ENCODE data around the gene PRSS48.
"Not testable (repeated sequence)": the region's sequence is repeated elsewhere in the genome, so short reads cannot be mapped to it uniquely, and the experiment has no call there.

PRSS48 gene

DNA sequence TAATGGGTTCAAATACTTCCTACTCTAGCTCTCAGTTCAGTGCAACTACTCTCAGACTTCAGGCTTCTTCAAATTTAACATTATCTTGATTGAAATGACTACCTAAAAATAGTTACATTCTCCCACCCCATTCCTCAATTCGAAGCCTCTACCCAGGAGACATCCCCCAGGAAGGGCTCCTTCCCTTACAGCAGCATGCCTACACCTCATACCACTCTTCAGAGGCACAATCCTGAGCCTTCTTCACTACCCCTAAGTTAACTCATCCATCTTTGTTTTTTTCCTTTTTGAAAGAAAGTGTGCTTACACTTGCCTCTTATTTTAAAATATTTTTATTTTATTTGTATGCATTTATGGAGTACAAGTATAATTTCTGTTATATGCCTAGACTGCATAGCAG is 17.2 kb upstream of the PRSS48 start:
- no peak overlapping the region for H3K27ac ChIP-seq (ENCODE audit: low read depth, low read length)
- no peaks in the 10 kb centered on the region for H3K4me1 ChIP-seq (ENCODE audit: control insufficient read depth in 1 of 2, insufficient read depth in 2 of 2, low read length in 2 of 2)
- H3K36me3 ChIP-seq (ENCODE audit: control insufficient read depth in 1 of 2, insufficient read depth in 2 of 2, low read length in 2 of 2) = peaks cover 0 to 4% of the 10 kb centered on the region in 2 donors

DNA sequence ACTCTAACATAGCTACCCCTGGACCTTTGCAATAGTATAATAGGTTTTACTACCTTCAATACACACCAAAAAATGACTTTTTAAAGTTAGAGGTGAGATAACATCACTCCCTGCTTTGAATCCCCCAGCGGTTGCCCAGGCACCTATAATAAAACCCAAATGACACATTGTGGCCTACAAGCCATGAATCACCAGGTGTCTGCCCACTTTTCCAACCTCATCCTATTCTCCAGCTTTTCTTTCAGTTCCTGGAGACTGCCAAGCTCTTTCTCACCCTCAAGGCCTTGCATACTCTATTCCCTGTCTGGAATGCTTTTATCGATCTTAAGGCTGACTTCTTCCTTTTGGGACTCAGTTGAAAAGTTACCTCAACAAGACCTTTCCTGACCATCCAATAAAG is 16.4 kb upstream of the PRSS48 start:
- Histone ChIP-seq H3K9ac (ENCODE audit: low read depth in 1 of 2, low read length in 2 of 2) (no peak overlapping the region), H3K36me3 (ENCODE audit: control insufficient read depth in 1 of 2, insufficient read depth in 2 of 2, low read length in 2 of 2) (peaks cover 0 to 4% of the 10 kb centered on the region in 2 donors), H3K27me3 (ENCODE audit: control insufficient read depth in 1 of 2, insufficient read depth in 2 of 2, low read length in 2 of 2) (no peaks in the 10 kb centered on the region), H3K4me3 (ENCODE audit: low read depth in 1 of 2, low read length in 2 of 2) (no peak overlapping the region), H3K9me3 (ENCODE audit: control insufficient read depth in 1 of 2, low read length in 2 of 2) (no peaks in the 10 kb centered on the region), H3K4me1 (ENCODE audit: control insufficient read depth in 1 of 2, insufficient read depth in 2 of 2, low read length in 2 of 2) (no peaks in the 10 kb centered on the region), H3K27ac (ENCODE audit: low read depth, low read length) (no peak overlapping the region)

More for the DNA sequence above, 17.2 kb upstream of the PRSS48 start:
- no peaks in the 10 kb centered on the region for H3K27me3 ChIP-seq (ENCODE audit: control insufficient read depth in 1 of 2, insufficient read depth in 2 of 2, low read length in 2 of 2)
- no peaks in the 10 kb centered on the region for H3K9me3 ChIP-seq (ENCODE audit: control insufficient read depth in 1 of 2, low read length in 2 of 2)
- H3K9ac ChIP-seq (ENCODE audit: low read depth in 1 of 2, low read length in 2 of 2) = no peak overlapping the region
- no peak overlapping the region for H3K4me3 ChIP-seq (ENCODE audit: low read depth in 1 of 2, low read length in 2 of 2)

DNA sequence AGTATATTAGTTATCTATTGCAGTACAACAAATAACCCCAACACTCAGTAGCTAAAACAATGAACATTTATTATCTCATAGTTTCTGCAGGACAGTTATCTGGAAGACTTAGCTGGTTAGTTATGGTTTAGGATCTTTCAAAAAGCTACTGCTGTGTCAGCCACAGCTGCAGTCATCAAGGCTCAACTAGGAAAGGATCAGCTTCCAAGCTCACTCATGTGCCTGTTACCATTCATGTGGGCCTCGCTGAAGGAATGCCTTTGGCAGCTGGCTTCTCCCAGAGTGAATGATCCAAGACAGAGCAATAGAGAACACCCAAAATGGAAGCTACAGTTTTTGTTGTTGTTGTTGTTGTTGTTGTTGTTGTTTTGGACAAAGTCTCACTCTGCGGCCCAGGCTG is 13.5 kb upstream of the PRSS48 start:
- no peak overlapping the region for H3K9ac ChIP-seq (ENCODE audit: low read depth in 1 of 2, low read length in 2 of 2)
- H3K27me3 ChIP-seq (ENCODE audit: control insufficient read depth in 1 of 2, insufficient read depth in 2 of 2, low read length in 2 of 2) = no peaks in the 10 kb centered on the region
- H3K9me3 ChIP-seq (ENCODE audit: control insufficient read depth in 1 of 2, low read length in 2 of 2) = no peaks in the 10 kb centered on the region
- H3K4me1 ChIP-seq (ENCODE audit: control insufficient read depth in 1 of 2, insufficient read depth in 2 of 2, low read length in 2 of 2) = peaks cover 4 to 7% of the 10 kb centered on the region in 2 donors
- H3K4me3 ChIP-seq (ENCODE audit: low read depth in 1 of 2, low read length in 2 of 2) = no peak overlapping the region
- peaks cover 0 to 4% of the 10 kb centered on the region in 2 donors for H3K36me3 ChIP-seq (ENCODE audit: control insufficient read depth in 1 of 2, insufficient read depth in 2 of 2, low read length in 2 of 2)
- H3K27ac ChIP-seq (ENCODE audit: low read depth, low read length) = no peak overlapping the region

DNA sequence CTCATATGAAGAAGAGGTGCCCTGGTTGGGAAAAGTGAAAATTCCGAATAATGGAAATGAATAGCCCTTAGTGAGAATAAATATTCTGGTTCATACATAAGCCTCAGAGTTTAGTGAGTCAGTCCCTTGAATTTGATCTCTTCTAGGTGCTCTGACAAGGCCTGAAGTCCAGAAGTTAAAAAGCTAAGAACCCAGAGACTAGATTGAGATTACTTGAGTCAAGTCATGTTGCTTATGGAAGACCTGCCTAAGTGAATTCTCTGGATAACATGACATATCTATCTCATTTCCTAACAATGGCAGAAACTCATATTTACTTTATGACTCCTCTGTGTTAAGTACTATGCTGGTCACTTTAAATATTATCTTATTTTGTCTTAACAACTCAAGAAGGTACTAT is 10.5 kb upstream of the PRSS48 start:
- Histone ChIP-seq H3K27me3 (ENCODE audit: control insufficient read depth in 1 of 2, insufficient read depth in 2 of 2, low read length in 2 of 2) (no peaks in the 10 kb centered on the region), H3K27ac (ENCODE audit: low read depth, low read length) (no peak overlapping the region), H3K36me3 (ENCODE audit: control insufficient read depth in 1 of 2, insufficient read depth in 2 of 2, low read length in 2 of 2) (no peaks in the 10 kb centered on the region), H3K4me1 (ENCODE audit: control insufficient read depth in 1 of 2, insufficient read depth in 2 of 2, low read length in 2 of 2) (peaks cover 4 to 7% of the 10 kb centered on the region in 2 donors), H3K9me3 (ENCODE audit: control insufficient read depth in 1 of 2, low read length in 2 of 2) (no peaks in the 10 kb centered on the region), H3K4me3 (ENCODE audit: low read depth in 1 of 2, low read length in 2 of 2) (no peak overlapping the region), H3K9ac (ENCODE audit: low read depth in 1 of 2, low read length in 2 of 2) (no peak overlapping the region)

GRCh38 chr4:151267104-151267503 is 9.9 kb upstream of the PRSS48 start:
- no peak overlapping the region for H3K9ac ChIP-seq (ENCODE audit: low read depth in 1 of 2, low read length in 2 of 2)
- H3K27me3 ChIP-seq (ENCODE audit: control insufficient read depth in 1 of 2, insufficient read depth in 2 of 2, low read length in 2 of 2) = no peaks in the 10 kb centered on the region
- H3K36me3 ChIP-seq (ENCODE audit: control insufficient read depth in 1 of 2, insufficient read depth in 2 of 2, low read length in 2 of 2) = no peaks in the 10 kb centered on the region
- H3K4me1 ChIP-seq (ENCODE audit: control insufficient read depth in 1 of 2, insufficient read depth in 2 of 2, low read length in 2 of 2) = peaks cover 4 to 8% of the 10 kb centered on the region in 2 donors
- H3K9me3 ChIP-seq (ENCODE audit: control insufficient read depth in 1 of 2, low read length in 2 of 2) = no peaks in the 10 kb centered on the region
- no peak overlapping the region for H3K4me3 ChIP-seq (ENCODE audit: low read depth in 1 of 2, low read length in 2 of 2)
- H3K27ac ChIP-seq (ENCODE audit: low read depth, low read length) = no peak overlapping the region

DNA sequence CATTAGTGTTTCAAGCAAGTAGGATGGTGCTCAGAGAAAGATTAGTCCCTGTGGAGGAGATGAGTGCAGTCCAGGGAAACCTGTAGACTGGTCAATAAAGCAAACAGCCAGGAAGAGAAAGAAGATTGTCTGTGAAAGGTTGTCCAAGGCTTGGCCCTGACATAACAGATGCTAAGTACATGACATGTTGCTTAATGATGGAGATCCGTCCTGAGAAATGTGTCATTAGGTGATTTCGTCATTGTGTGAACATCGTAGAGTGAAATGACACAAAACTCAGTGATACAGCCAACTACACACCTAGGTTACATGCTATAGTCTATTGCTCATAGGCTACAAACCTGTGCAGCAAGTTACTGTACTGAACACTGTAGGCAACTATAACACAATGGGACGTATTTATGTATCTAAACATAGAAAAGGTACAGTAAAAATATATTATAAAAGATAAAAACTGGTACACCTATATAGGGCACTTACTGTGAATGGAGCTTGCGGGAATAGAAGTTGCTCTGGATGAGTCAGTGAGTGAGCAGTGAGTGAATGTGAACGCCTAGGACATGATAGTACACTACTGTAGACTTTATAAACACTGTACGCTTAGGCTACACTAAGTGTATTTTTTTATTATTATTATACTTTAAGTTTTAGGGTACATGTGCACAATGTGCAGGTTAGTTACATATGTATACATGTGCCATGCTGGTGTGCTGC is 9.0 kb upstream of the PRSS48 start:
- Histone ChIP-seq H3K4me1 (ENCODE audit: control insufficient read depth in 1 of 2, insufficient read depth in 2 of 2, low read length in 2 of 2) (peaks cover 4 to 16% of the 10 kb centered on the region in 2 donors), H3K36me3 (ENCODE audit: control insufficient read depth in 1 of 2, insufficient read depth in 2 of 2, low read length in 2 of 2) (no peaks in the 10 kb centered on the region), H3K27me3 (ENCODE audit: control insufficient read depth in 1 of 2, insufficient read depth in 2 of 2, low read length in 2 of 2) (no peaks in the 10 kb centered on the region), H3K9me3 (ENCODE audit: control insufficient read depth in 1 of 2, low read length in 2 of 2) (no peaks in the 10 kb centered on the region), H3K9ac (ENCODE audit: low read depth in 1 of 2, low read length in 2 of 2) (no peak overlapping the region), H3K27ac (ENCODE audit: low read depth, low read length) (no peak overlapping the region), H3K4me3 (ENCODE audit: low read depth in 1 of 2, low read length in 2 of 2) (no peak overlapping the region)

GRCh38 chr4:151268905-151269304 is 8.1 kb upstream of the PRSS48 start:
- H3K9ac ChIP-seq (ENCODE audit: low read depth in 1 of 2, low read length in 2 of 2); H3K9me3 ChIP-seq (ENCODE audit: control insufficient read depth in 1 of 2, low read length in 2 of 2); H3K27ac ChIP-seq (ENCODE audit: low read depth, low read length); H3K4me3 ChIP-seq (ENCODE audit: low read depth in 1 of 2, low read length in 2 of 2); H3K27me3 ChIP-seq (ENCODE audit: control insufficient read depth in 1 of 2, insufficient read depth in 2 of 2, low read length in 2 of 2); H3K36me3 ChIP-seq (ENCODE audit: control insufficient read depth in 1 of 2, insufficient read depth in 2 of 2, low read length in 2 of 2): not testable (repeated sequence)
- peaks cover 4 to 18% of the 10 kb centered on the region in 2 donors for H3K4me1 ChIP-seq (ENCODE audit: control insufficient read depth in 1 of 2, insufficient read depth in 2 of 2, low read length in 2 of 2)

- Histone ChIP-seq H3K36me3 (ENCODE audit: control insufficient read depth in 1 of 2, insufficient read depth in 2 of 2, low read length in 2 of 2) (no peaks in the 10 kb centered on the region), H3K27me3 (ENCODE audit: control insufficient read depth in 1 of 2, insufficient read depth in 2 of 2, low read length in 2 of 2) (no peaks in the 10 kb centered on the region), H3K9me3 (ENCODE audit: control insufficient read depth in 1 of 2, low read length in 2 of 2) (no peaks in the 10 kb centered on the region), H3K9ac (ENCODE audit: low read depth in 1 of 2, low read length in 2 of 2) (no peak overlapping the region), H3K27ac (ENCODE audit: low read depth, low read length) (no peak overlapping the region), H3K4me1 (ENCODE audit: control insufficient read depth in 1 of 2, insufficient read depth in 2 of 2, low read length in 2 of 2) (peaks cover 0 to 7% of the 10 kb centered on the region in 2 donors), H3K4me3 (ENCODE audit: low read depth in 1 of 2, low read length in 2 of 2) (no peak overlapping the region)
These were observed 7.7 kb downstream of the PRSS48 start for GRCh38 chr4:151284534-151285245.

DNA sequence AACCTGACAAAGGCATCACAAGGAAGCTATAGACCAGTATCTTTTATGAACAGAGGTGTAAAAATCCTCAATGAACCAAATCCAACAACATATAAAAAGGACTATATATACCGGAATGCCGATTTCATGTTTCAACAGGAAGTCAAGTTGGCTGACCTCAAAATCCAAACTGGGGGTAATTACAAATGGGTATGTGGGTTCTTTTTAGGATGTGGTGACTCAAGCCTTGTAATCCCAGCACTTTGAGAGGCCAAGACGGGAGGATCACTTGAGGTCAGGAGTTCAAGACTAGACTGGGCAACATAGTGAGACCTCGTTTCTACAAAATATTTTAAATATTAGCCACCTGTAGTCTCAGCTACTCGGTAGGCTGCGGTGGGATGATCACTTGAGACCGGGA is 10.4 kb downstream of the PRSS48 start:
- Histone ChIP-seq H3K4me3 (ENCODE audit: low read depth in 1 of 2, low read length in 2 of 2) (no peak overlapping the region), H3K27ac (ENCODE audit: low read depth, low read length) (no peak overlapping the region), H3K9ac (ENCODE audit: low read depth in 1 of 2, low read length in 2 of 2) (no peak overlapping the region), H3K9me3 (ENCODE audit: control insufficient read depth in 1 of 2, low read length in 2 of 2) (no peaks in the 10 kb centered on the region), H3K27me3 (ENCODE audit: control insufficient read depth in 1 of 2, insufficient read depth in 2 of 2, low read length in 2 of 2) (no peaks in the 10 kb centered on the region), H3K4me1 (ENCODE audit: control insufficient read depth in 1 of 2, insufficient read depth in 2 of 2, low read length in 2 of 2) (no peaks in the 10 kb centered on the region), H3K36me3 (ENCODE audit: control insufficient read depth in 1 of 2, insufficient read depth in 2 of 2, low read length in 2 of 2) (peaks cover 0 to 4% of the 10 kb centered on the region in 2 donors)

DNA sequence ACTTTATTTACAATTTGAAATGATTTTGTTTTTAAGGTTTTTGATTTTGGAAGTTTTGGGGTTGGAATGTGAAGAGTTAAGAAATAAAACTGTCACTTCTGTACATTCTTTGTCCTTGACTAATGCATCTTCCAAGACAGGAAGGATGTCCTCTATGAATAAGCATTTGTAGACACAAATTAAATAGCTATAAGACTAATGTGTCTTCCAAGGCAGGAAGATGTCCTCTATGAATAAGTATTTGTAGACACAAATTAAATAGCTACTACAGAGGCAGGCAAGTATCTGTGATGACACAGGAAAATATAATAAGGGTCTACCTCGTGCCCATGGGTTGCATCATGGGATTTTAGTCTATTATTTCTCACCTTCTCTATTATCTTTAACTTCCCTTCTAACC is 14.5 kb downstream of the PRSS48 start:
- H3K4me1 ChIP-seq (ENCODE audit: control insufficient read depth in 1 of 2, insufficient read depth in 2 of 2, low read length in 2 of 2) = peaks cover 14 to 25% of the 10 kb centered on the region in 2 donors
- H3K27ac ChIP-seq (ENCODE audit: low read depth, low read length) = no peak overlapping the region
- no peaks in the 10 kb centered on the region for H3K9me3 ChIP-seq (ENCODE audit: control insufficient read depth in 1 of 2, low read length in 2 of 2)
- no peak overlapping the region for H3K9ac ChIP-seq (ENCODE audit: low read depth in 1 of 2, low read length in 2 of 2)
- H3K27me3 ChIP-seq (ENCODE audit: control insufficient read depth in 1 of 2, insufficient read depth in 2 of 2, low read length in 2 of 2) = no peaks in the 10 kb centered on the region
- H3K4me3 ChIP-seq (ENCODE audit: low read depth in 1 of 2, low read length in 2 of 2) = no peak overlapping the region
- peaks cover 0 to 4% of the 10 kb centered on the region in 2 donors for H3K36me3 ChIP-seq (ENCODE audit: control insufficient read depth in 1 of 2, insufficient read depth in 2 of 2, low read length in 2 of 2)

Measured in duodenal mucosa (tissue), 2 donors.